GOT3 (cell line): Measurements from ENCODE around the gene MYADML2.
A peak's percentile ranks its signal among the peaks of the same experiment; 100 is the strongest.

Experiments
- DNase-seq: peaks from one replicate; lab custom pipeline; 2025; ENCODE audit warnings: mixed read lengths; lab: John Stamatoyannopoulos, UW

Gene MYADML2

DNA sequence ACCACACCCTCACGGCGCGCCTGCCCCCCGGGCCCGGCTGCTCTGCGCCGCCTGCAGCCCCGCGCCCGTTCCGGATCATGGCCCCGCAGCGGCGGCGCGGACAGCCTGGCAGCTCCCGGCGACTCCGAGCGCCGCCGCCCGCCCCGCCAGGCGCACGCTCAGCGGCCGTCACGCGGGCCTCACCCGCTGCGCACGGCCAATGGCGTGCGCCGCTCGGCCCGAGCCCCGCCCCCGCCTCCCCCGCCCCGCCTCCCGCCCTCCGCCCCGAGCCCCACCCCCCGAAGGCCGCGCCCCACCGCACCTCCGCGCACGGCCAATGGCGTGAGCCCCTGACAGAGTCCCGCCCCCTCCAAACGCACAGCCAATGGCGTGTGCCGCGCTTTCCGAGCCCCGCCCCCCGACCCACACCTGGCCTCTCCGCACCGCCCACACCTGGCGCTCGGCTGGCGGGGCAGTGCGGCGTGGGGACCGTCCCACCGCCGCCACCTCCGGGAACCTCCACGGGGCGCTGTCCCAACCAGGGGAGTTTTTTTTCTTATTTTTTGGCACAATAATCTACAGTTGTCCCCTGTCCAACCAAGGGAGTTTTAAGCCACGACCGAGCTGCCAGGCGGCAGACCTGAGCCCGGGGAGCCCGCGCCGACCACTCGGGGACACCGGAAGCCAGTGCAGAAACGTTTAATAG lies 35.6 kb downstream of the MYADML2 start, which contains the start of gene PCYT2:
PCYT2 (minus strand) TSS at position 123 of the 685 bp plus-strand sequence; CDS start at position 79, 44 bp downstream.
- peak; percentile 43 for DNase-seq

- DNase-seq, result no peak
Measured at GRCh38 chr17:81910840-81911276, 36.2 kb downstream of the MYADML2 start.

DNA sequence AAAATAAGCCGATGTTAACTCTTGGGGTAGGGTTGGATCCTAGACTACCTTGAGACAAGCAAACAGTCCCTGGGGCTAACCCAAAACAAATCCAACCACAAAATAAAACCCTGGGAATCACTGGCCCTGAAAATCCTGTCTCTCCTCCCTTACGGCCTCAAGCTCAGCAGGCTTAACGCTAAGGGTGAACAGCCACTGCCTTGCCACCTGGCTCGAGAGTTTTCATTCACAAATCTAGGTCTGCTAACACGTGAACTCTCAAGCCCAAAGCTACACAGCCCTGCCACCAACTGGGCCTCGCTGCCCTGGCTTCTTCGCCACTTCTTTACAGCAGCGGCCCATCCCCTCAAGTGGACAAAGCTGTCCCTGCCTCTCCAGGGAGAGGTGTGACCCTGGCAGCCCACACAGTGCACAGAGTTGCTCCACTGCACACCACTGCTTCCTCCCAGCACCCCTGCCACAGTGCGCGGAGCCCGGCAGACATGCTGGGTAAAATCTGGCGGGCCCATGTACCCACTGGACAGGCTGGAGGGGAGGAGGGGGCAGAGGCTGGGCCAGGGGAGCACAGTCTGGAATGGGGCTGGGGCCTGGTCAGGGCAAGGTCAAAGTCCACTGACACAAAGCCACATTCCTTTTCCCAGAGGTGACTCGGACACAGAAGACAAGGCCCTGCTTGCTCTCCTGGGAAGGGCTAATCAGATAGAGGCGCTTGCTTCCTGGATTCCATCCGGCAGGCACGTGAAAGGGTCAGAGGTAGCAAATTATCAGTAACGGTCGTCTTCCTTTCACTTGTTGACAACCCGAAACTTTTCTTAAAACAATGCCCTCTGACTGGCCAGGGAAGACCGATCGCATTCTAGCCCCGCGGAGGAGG lies 36.8 kb downstream of the MYADML2 start:
- DNase-seq, result no peak

DNA sequence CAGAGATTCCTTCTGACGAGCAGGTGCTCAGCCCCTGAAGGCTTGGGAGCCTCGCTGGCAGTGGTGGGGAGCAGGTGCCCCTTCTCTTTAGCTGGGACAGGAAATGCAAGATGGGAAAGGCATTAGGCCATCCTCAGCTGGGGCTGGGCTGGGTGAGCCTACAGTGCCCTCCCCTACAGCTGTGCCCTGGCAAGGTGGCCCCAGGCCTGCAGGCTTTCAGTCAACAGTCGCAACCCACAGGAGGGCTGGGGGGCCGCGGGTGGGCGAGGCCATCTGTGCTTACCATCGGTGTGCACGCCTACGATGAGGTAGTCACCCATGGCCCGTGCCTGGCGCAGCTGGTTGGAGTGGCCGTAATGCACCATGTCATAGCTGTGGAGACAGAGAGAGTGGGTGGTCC lies 37.8 kb downstream of the MYADML2 start:
- DNase-seq, result no peak

DNA sequence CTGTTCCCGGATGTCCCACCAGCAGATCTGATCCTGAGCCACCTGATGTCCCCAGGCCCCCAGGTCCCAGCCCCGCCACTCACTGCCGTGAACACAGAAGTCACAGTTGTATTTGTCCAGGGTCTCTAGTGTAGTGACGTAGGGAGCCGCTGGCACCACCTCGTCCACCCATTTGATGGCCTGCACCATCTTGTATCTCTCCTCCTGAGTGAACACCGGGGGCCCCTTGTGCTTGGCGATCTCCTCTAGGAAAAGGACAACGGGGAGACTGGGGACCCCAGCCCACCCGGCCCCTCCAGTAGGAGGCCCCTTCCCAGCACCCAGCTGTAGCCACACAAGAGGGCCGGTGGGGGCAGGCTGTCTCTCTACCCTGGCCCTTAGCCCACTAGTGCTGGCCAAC lies 38.2 kb downstream of the MYADML2 start:
- no peak for DNase-seq

DNA sequence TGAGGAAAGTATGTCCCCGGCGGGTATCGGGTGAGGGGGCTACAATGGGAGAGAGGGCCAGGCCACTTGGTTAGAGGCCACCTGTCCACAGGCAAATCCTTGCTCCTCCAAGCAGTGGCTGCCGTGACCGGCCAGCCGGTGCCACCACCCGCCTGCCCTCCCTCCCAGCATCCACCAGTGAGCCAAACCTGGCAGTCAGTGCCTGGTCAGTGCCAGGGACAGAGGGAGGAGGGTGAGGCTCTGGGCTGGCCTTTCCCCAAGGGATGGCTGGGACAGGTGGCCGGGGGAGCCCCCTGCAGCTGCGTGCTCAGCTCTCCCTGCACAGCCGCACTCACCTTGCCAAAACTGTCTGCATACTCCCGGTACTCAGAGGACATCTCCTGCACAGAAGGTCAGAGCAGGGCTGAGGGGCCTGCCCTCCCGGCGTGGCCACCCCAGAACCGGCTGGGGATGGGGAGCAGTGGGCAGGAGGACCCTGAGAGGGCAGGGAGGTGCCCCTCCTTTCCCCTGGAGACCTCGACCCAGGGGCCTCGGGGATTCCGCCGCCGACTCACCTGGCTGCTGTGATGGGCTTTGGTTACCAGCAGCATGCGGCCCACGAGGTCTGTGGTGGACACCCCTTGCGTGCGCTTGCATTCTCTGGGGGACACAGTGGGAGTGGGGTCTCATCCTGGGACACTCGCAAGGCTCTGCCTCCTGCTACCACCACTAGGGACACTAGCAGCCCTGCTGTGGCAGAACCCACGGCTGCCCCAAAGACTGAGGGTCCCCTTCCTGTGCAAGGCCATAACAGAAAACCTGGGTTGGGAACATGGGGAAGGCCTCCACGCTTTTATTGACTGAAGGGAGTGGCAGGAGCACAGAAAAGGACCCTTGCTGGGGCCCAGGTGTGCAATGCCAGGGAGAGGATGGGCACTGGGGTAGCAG lies 39.6 kb downstream of the MYADML2 start:
- no peak for DNase-seq

- no peak for DNase-seq
Measured at GRCh38 chr17:81906476-81907218, 40.4 kb downstream of the MYADML2 start.

DNA sequence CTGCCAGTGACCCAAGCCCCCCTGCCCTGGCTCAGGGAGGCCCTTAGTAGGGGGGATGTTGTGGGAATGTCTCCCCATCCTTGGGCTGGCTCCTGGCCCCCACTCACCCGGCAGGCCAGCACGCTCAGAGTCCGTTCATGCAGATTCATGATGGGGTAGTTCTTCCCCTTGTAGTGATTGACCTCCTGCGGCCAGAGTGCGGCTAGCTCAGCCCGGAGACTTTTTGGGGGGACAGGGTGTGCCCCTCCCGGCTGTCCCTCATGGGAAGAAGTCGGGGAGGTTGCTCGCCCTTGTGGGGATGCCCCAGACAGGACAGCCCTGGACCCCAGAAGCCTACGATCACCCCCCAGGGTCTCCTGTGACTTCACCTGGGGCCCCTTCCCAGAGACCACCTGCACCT lies 41.0 kb downstream of the MYADML2 start:
- DNase-seq, result no peak

DNA sequence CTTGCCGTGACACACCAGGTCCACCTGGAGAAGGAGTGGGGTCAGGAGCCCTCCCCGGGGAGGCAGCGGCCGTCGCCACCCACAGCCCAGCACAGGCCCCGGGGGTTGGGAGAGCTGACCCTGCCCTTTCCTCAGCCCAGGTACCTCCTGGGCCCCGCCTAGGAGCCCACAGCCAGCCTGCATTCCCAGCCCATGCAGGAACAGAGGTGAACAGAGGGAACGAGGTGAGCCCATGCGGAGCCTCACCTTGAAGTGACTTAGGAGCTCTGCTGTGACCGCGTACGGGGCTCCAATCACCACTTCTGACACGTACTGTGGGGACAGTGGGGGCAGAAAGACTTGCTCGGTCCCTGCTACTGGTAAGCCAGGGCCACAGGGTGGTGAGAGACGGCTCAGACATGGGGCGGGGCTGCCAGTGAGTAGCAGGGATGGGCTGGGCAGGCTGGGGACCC lies 41.6 kb downstream of the MYADML2 start:
- no peak for DNase-seq

DNA sequence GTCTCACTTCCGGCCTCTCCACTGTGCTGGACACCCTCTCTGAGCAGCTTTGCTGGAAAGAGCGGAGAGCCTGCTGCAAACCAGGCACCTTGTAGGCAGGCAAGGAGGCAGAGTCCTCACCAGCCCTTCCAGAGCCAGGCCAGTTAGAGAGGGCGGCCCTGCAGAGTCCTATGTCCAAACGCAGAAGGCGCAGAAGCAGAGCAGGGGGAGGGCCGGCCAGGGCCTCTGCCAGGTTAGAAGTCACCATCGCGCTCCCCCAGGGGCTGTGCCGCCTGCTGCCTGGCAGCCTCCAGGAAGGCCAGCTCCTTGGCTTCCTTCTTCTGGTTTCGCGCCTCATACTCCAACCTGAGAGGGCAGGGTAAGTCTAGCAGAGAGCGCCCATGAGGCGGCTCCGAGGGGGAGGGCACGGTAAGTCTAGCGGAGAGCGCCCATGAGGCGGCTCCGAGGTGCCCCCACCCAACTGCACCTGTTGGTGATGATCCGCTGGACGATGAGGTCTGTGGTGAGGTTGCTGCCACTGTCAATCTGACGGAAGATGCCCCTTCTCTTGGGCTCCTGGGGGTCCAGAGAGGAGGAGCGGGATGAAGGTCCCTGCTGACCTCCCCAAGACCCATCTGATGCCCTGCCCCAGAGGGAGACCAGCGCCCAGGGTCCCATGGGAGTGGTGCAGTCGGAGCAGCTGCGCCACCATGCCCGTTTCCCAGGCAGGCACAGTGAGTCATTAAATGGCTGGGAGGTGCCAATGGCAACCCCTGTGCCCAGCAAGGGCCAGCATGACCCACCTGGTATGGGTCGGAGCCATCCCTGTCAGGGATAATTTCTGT lies 42.2 kb downstream of the MYADML2 start:
- no peak for DNase-seq

DNA sequence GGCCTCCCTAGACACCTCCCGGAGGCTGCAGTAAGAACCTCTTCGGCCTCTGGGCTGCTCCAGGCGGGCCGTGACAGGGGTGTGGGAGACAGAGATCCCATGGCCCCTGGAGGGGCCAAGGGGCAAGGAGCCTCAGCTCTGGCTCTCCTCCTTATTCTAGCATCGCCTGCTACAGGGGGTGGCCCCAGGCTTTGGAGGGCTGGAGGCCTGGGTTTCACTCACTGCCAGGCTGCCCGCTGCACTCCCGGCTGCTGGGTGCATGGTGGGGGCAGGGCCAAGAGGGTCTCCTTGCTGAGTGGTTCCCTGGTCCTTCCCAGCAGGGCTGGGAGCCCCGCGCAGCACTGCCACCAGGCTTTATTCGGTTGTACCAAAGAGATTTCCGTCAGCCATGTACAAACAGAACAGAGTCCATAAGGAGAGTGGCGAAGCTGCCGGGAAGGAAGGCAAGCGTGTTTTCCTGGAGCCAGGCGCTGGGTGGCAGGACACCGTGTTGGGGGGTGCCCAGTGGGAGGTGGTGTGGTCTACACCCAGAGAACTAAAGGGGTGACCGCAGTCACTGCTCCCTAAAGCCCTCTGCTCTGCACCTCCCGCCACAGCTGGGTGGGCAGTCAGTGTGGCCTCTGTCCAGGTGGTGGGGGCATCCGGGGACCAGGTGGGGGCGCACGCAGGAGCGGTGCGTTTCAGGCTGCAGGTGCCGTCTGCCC lies 43.0 kb downstream of the MYADML2 start:
- no peak for DNase-seq

DNA sequence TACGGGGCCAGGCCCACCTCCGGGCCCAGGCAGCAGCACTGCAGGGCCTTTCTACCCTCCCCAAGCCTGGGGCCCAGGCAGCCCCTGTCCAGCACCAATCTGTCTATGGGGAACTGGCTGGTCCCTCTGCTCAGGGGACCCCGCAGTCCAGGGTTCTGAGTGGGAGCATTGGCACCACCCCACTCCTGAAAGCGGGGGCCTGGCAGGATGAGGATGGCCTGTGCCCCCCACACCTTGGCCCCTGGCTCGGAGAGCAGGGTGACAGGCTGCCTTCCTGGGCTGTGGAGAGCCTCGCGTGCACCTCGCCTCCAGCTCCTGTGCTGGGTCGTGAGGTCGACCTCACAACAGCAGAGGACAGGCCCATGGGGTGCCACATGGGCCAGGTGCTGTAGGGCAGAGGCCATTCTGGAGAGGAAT lies 43.6 kb downstream of the MYADML2 start:
- DNase-seq, result no peak

- no peak for DNase-seq
Measured at GRCh38 chr17:81902653-81903414, 44.2 kb downstream of the MYADML2 start.

DNA sequence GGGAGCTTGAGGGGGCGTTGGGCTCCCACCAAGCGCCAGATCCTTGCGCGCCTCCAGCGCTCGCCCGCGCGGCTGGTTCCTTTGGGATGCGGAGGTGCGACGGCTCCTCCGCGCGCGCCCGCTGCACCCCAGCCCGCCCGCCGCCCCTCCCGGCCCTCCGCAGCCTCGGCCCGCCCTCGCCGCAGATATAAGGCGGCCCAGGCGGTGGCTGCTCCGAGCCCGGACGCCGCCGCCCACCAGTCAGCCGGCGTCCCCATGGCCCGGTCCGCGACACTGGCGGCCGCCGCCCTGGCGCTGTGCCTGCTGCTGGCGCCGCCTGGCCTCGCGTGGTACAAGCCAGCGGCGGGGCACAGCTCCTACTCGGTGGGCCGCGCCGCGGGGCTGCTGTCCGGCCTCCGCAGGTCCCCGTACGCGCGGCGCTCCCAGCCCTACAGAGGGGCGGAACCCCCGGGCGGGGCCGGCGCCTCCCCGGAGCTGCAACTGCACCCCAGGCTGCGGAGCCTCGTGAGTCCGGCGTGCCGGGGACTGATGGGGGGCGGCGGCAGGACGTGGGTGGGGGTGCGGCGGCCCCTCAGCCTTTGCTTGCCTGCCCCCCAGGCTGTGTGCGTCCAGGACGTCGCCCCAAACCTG lies 44.9 kb downstream of the MYADML2 start, which contains the start of gene NPB:
NPB (plus strand) TSS at position 216 of the 630 bp plus-strand sequence; CDS start at position 256, 40 bp downstream.
- DNase-seq, result no peak

- no peak for DNase-seq
Measured at GRCh38 chr17:81901167-81902022, 45.6 kb downstream of the MYADML2 start.

DNA sequence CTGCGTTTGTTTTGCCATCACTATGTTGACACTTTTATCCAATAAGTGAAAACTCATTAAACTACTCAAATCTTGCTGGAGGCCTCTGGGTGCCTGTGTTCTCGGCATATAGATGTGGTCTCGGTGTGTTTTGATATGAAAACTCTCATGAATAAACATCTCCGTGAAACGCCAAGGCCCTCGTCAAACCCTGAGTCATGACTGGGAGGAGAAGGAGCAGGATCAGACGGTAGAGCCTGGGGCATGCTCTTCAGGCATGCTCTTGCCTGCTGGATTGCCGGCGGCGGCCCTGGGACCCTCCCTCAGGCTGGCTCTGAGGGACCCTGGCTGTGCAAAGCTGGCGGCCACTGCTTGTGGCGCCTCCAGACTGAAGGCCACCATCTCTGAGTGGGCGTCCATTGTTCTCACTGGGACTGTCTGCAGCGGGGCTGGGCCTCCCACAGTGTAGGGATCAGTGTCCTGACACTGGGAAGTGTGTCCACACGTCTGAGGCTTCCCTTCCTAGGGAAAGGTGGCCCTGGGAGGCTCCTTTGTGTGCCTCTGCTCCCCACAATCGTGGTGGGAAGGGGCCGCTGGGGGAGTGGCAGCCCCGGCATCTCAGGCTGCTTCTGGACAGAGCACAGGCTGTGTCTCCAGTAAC lies 46.7 kb downstream of the MYADML2 start:
- no peak for DNase-seq
